HG03558 (cell line): ENCODE results near the gene TMEM108.

Source experiments
- ATAC-seq: cut with Tn5 transposase; IDR thresholded peaks from one replicate; pipeline ENCODE4 v1.9.1; 2021; ENCODE audit warnings: moderate number of reproducible peaks; ENCODE audit not compliant: unreplicated experiment; ENCODE audit errors: extremely low read depth

Gene TMEM108

DNA sequence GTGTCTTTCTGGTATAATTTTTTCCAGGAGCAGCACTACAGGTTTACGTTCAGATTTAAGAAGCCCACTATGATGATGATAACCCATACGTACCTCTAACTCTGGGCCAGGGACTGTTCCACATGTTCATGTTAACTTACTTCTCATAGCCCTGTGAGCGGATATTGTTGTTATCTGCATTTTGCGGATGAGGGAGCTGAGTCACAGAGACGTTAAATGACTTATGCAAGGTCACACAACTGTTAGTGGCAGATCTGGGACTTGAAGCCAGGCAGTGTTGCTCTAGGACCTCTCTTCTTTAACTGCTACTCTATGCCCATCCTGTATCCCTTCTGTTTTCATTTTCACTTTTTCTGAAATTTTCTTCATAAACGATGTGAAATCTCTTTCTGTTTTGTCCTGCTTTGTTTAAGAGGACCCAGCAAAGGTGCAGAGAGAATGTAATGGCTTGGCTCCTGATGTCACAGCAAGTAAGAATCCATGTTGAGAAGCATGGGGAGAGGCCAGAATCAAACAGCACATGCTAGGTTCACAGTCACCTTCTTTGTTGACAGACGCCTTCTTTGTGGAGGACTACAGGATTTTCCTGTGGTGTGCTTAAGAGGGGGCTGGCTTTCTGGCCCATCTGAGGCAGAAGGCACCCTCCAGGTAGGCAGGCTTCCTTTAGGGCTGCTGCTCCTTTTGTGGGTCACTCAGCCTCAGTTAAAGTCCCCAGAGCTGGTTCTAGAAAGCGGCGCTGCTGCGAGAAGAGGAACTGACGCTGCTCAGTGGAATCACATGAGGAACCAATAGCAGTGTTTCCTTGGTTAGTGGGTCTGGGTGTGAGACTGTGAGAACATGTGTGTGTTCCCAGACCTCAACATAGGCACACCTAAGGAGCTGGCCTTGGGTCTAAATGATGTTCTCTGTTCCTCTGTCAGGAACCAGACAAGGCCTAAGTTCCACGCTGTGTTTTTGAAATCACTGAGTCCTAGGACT, 121.6 kb downstream of the TMEM108 start:
- ATAC-seq: no peak

DNA sequence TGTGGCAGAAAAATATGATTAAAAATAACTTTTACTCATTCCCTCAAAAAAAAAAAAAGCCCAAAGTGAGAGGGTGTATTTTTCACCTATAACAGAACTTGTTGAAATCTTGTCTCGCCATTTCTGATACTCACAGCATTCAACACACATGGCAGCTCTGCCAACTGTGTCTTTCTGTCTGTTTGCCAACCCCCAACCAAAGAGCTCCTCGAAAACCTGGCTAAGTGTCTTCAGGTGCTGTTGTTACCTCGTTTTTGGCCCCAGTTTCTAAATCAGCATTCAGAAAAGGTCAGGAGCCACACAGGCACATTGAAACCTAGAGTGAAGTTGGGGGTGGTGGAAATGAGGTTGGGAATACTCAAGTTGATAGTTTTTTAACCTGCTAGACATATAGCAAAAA, 123.5 kb downstream of the TMEM108 start:
- no peak for ATAC-seq

DNA sequence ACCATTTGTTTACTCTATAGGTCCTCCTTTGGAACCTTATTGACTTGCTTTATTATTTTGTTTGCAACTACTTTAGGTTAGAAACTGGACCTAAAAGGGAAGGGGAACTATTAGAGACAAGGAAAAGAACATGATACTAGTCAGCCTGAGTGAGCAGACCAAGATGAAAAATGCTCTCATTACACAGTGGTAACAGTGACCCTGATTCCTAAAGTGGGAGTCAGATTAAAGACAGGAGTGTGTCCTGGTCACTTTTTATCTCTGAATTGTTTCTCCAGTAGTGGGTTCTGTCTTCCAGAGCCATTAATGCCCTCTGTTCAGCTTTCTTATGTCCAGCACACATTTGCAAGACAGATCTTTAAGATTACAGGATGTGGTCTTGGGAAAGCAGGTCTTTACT, 124.1 kb downstream of the TMEM108 start:
- no peak for ATAC-seq

DNA sequence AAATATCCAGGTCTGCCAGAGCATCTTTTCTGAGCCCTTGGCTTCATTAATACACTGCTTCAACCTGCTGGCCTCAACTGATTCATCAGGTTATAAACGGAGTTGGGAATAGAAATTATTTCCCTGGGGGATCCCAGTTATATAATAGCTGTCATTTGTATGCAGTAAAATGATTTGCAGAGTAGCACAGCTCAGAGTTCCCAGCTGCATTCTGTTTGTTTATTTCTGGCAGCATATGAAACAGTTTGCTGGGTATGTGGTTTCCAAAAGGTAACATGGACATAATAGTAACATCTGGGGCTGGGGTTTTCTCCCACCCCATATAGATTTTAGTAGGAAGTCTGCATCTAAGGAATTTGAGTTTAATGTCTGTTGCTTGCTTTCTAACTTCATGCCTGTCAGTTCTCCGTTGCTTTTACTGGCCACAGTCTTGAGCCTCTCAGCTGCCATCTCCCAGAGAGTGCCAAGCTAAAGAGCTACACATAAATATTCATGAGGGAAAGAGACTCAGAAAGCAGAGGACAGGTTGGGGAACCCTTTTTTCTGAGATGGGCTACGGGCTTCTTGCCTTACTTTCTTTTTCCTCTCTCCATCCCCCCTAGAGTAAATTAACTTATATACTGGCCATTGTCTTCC, 124.6 kb downstream of the TMEM108 start:
- ATAC-seq: no peak

DNA sequence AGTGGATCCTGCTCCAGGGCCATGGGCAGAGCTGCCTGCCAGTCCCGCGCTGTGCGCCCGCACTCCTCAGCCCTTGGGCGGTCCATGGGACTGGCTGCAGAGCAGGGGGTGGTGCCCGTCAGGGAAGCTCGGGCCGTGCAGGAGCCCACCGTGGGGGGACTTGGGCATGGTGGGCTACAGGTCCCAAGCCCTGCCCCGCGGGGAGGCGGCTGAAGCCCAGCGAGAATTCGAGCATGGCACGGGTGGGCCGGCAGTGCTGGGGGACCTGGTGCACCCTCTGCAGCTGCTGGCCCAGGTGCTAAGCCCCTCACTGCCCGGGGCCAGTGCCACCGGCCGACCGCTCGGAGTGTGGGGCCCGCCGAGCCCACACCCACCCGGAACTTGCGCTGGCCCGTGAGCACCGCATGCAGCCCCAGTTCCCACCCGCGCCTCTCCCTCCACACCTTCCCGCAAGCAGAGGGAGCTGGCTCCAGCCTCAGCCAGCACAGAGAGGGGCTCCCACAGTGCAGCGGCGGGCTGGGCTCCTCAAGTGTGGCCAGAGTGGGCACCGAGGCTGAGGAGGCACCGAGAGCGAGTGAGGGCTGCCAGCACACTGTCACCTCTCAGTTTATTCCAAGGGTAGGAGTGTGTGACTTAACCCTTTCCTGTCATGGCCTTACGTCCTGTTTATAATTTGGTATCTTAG, 129.3 kb downstream of the TMEM108 start:
- ATAC-seq: no peak

DNA sequence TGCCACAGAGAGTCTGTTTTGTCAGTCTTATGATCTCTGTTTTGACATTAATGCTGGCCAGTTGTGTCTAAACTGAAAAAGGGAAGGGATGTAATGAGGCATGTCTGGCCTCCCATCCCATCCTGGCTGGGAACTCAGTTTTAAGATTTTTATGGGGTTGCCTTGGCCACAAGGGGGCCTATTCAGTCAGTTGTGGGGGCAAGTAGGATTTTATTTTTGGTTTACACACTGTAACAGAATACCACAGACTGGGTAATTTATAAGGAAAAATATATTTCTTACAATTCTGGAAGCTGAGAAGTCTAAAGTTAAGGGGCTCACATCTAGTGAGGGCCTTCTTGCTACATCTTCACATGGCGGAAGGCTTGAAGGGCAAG, 129.8 kb downstream of the TMEM108 start:
- no peak for ATAC-seq

DNA sequence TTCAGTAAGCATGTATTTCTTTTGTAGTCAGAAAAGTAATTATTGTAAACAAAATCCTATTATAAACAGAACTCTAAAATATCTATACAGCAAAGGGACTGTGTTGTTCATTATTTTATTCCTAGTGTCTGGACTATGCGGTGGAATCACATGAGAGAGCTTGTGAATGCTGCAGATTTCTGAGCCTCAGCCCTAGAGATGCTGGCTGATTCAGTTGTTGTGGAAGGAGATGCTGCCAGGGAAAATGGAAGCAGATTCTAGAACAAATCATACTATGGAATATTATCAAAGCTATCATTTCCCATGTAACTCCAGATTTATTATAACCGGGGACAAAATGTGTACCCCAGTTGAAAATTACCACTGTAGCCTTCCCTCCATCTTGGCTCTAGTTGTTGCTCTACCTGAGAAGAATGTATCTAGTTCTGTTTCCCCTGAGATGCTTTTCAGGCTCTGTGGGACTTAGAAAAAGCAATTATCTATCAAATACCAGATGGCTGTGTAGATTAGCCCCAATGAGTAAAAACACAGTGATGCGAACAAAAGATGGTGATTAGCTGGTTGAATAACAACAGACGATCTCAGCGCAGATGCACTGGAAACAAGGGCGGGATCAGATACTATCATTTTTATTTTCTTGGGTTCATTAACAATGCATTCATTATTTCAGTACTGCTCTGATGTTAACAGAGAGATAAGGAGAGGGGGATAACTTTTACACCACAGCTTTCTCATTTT, 131.3 kb downstream of the TMEM108 start:
- ATAC-seq: no peak

DNA sequence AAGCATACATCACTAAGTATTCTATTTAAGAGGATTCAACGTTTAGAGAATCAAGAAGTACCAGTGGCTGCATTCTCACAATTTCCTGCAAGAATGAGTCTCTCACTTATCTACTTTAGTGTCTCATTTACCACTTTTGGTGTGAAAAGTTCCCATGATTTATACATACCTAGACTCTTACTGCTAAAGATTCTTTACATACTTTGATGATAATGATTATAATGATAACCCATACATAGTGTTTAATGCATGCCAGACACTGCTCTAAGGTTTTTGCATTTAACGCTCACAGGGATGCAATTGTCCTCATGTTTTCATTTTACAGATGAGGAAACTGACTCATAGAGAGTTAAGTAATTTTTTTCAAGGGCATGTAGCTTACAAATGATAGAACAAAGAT, 133.6 kb downstream of the TMEM108 start:
- no peak for ATAC-seq

DNA sequence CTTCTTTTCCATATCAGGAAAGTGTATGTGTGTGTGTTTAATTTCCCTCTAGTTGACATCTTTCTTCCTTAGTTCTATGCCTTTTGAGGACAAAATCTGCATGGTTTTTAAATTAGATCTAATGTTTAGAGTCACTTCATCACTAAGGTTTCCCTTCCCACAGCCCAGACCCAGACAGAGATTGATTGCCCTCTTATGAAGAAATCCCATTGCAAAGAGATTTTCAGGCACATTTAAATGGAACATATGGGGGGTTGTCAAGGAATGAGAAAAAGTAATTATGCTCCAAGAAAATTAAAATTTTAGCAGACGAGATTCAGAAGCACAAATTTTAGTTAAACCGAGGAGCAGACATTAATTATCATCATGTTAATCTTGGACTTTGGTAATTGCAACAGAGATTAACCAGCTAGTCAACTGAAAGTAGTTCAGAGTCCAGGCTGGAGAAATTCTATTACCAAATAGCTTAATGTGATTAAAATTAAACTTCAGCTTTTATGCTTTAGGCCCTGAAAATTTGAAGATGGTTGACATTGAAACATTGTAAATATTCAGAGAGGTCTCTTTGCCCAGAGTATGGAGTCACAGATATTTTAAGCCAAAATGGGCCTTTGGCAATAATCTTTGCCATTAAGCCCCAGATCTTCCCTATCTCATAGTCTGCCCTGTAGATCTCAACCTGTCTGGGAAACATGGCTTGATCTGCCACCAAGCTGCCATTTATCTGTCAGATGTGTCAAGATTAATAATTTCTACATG, 143.4 kb downstream of the TMEM108 start:
- ATAC-seq: no peak

DNA sequence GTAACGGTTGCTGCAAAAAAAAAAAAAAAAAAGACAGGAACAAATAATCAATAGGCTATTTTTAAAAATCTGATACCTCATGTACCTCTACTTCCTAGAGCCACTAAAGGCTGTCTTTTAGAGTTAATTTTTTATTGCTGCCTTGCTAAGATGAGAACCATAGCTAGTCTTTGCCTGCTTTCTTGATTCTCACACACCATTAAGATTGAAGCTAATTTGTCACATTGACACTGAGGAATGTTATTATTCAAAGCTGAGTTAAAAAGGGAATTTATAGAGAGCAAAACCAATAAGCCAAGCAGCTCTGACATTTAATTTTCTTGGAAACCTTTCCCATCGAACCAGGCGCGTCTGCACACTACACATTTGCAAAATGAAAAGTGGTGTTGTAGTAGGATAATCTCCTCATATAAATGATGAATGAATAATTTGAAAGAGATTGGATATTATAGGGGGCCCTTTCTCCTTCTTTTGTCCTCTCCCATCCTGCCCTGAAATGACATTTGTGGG, 149.7 kb downstream of the TMEM108 start:
- ATAC-seq: no peak

DNA sequence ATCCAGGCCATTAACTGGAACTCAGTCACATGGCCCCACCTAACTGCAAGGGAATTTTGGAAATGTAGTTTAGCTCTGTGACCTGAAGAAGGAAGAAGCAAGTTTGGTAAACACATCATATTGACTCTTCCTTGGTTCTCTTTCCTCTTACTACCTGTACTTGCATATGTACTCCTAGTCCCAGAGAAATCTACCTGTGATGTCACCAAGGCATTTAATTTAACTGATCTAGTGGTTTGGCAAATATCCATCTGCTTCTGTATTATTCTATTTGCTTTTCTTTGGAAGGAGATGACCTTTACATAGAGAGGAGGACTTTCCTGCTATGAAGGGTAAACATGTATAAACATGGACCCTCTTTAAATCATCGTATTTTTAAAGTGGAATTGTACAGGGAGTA, 150.8 kb downstream of the TMEM108 start:
- no peak for ATAC-seq

DNA sequence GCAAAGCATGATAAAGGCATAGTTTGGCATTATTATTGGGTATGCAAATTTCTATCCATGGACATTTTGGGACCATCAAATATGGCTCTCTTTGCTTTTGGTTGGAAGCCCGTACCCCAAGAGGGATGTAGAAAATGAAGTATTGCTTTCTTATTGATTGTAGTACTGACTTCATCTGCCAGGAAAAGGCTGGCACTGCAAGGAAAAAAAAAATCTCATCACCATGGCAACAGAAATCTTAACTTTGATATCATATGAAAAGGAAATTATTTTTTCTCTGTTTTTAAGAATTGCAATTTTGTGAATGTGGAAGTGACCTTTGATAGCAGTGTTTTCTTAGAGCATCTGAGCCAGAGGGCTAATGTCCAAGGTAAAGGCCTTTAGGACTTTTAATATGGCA, 151.7 kb downstream of the TMEM108 start:
- no peak for ATAC-seq

DNA sequence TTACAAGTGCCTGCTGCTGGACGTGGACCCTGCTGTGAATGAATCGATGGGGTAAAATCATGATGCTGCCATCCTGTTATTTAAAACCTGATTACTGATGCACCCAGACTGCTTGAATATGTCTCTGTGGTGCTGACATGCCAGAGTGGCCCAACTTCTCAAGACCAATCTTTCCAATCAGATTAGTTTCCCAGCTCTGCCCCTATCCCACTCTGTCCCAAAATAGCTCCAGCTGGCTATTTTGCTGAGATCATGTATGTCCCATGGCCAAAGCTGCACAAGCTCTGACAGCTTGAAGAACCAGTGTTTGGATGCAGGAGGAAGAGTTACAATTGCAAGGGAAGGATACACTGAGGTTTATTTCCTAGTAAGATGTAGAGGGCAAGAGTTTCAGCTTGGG, 153.6 kb downstream of the TMEM108 start:
- no peak for ATAC-seq

DNA sequence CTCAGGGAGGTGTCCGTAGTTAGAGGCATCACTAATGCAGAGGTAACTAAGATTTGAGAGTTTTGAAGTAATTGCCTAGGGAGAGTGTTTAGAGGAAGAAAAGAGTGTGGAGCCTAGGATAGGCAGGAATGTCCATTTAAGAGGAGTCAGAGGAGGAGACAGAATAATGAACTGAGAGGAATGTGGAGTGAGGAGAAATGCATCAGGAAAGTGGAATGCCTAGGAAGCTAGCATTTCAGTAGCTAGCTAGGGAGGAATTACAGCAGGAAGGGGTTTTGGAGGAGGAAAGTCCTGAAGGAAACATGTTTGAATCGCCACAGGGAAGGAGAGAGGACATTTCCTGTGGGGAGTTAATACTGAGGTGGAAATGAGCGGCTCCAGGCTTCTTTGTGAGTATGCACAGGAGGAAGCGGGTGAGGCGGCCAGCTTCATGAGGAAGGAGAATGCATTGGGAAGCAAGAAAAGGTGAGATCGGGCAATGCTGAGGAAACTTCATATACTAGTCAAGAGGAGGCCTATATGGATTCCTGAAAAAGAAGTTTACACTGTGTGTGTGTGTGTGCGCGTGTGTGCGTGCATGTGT, 154.3 kb downstream of the TMEM108 start:
- no peak for ATAC-seq

DNA sequence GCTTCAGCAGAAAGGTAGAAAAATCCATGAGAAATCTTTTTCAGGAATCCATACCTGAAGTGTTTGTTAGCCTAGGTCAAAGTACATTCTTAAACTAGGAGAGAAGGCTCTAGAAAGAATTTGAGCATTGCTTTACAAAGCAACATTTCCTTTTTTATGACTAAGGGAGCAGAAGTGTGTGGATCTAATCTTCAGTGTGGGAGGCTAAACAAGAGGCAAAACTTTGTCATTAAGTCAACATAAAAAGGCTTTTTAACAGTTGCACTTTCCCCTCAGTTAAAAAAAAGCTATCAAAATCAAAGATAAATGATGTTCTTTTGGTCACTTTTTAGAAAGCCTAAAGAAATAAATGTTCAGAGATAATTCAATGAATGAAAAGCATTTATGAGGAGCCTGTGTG, 154.8 kb downstream of the TMEM108 start:
- ATAC-seq: no peak

DNA sequence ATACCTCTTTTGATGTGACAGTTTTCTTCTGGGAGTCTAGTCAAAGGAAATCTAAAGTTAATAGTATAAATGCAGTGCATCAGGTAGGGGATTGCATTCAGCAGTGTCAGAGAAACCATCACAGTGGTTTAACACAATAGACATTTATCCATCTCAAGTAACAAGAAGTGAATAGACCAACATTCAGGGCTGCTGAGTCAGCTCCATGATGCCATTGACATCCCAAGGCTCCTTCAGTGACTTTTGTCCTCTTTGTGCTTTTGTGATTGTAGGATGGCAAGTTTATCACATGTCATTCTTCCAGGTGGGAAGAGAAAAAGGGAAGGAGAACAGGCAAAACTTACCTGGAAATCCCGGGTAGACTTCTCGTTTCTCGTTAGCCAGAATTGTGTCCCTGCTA, 158.3 kb downstream of the TMEM108 start:
- ATAC-seq: no peak

DNA sequence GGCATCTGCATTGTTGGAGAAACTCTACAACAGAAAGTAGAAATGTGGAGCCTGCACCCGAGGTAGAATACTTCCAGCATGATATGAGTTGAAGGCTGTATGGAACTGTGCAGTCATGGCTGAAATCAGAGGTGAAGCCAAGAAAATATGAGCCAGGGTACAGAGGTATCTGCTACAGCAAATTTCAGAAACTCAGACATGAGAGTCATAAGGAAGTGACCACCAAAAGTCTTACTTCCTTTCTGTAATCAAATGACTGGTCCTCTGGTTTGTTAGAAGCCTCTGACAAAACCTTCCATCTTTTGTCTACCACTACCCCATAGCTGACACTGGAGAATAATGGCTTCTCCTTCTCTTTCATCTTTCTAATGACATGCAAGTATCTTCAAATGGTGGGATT, 159.4 kb downstream of the TMEM108 start:
- no peak for ATAC-seq

DNA sequence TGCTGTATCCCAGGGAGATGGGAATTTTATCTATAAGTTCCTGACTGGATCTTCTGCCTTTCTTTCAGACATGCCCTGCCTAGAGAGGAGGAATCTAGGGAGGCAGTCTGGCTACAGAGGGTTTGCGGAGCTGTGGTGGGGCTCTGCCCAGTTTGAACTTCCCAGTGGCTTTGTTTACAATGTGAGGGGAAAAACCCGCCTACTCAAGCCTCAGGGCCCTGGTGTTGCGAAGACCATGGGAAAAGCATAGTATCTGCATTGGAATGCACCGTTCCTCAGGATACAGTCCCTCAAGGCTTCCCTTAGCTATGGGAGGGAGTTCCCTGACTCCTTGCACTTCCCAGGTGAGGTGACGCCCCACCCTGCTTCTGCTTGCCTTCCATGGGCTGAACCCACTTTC, 168.7 kb downstream of the TMEM108 start:
- no peak for ATAC-seq

DNA sequence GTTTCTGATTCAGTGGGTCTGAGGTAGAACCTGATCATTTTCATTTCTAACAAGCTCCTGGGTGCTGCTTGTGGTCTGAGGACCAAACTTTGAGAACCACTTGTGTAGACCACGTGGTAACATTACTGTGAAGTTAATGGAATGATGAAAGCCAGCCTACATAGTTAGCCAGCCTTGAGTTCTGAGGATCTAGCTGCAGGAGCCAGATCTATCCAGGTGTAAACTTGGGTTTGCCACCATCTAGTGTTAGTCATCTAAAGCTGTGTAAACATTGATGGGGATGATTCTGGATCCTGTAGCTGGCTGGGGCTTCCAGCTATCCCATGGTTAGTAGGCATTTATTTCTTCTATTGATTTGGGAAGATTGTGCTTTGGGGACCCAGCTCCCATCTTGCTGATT, 170.0 kb downstream of the TMEM108 start:
- ATAC-seq: no peak
